Measurements from ENCODE around the gene CDCP2.

DNA sequence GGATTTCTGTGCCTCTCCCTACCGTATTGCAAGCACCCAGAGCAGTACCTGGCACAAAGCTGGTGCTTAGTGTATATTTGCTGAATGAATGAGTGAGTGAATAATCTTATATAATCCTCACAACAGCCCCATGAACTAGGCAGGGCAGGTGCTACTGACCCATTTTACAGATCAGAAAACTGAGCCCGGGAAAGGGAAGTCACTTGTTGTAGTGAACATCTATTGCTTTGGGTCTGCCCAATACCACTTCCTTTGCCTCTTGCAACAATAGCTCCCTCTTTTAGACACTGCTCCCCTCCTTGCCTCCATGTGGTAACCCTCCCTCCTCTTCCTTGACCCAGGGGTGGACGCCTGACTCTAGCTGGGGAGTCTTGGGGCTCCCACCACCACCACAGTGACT, 3.1 kb downstream of the CDCP2 start:
- TF ChIP-seq, protein P1, sequence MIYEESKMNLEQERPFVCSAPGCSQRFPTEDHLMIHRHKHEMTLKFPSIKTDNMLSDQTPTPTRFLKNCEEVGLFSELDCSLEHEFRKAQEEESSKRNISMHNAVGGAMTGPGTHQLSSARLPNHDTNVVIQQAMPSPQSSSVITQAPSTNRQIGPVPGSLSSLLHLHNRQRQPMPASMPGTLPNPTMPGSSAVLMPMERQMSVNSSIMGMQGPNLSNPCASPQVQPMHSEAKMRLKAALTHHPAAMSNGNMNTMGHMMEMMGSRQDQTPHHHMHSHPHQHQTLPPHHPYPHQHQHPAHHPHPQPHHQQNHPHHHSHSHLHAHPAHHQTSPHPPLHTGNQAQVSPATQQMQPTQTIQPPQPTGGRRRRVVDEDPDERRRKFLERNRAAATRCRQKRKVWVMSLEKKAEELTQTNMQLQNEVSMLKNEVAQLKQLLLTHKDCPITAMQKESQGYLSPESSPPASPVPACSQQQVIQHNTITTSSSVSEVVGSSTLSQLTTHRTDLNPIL (CRISPR knock-in tag; IDR thresholded peaks at IDR 0.05; ENCODE audit: low read depth): no peak
- TF ChIP-seq ZNF565 (CRISPR knock-in tag; conservative IDR thresholded peaks at IDR 0.05; ENCODE audit: low read depth) (no peak), ARNTL (CRISPR knock-in tag; IDR thresholded peaks at IDR 0.05; ENCODE audit: borderline replicate concordance, low read depth) (no peak), ZNF8 (CRISPR knock-in tag; IDR thresholded peaks at IDR 0.05) (no peak)

All from SK-N-SH treated with all-trans-retinoic acid at 6 μM for 48 hours (cell line).